Measurements from ENCODE around the gene NLGN4X. TPM values are rescaled to one million over a fixed set of nuclear protein-coding genes. Genes with fewer than 3 reads are reported as not detected.
A peak's percentile ranks its signal among the peaks of the same experiment; 100 is the strongest.

The NLGN4X gene
- total RNA-seq, 1 donor from 2014 or later: 4.5 TPM

GRCh38 chrX:6004529-6004928 is 224.1 kb downstream of the NLGN4X start:
- H3K9me3 ChIP-seq (replicated peaks): no peaks in the 10 kb centered on the region
- no peak for DNase-seq
- intact Hi-C loops (cut with micrococcal nuclease): no loop called here
- H3K4me3 ChIP-seq: no peak overlapping the region
- no peaks in the 10 kb centered on the region for H3K27me3 ChIP-seq (ENCODE audit: low read depth)
- H3K4me1 ChIP-seq: no peaks in the 10 kb centered on the region
- H3K36me3 ChIP-seq: no peaks in the 10 kb centered on the region
- TF ChIP-seq CTCF (IDR thresholded peaks at IDR 0.05; ENCODE audit: borderline replicate concordance): no peak
- H3K27ac ChIP-seq (replicated peaks): peak overlapping the region; percentile 68

- no peaks in the 10 kb centered on the region for H3K27me3 ChIP-seq (ENCODE audit: low read depth)
- no peaks in the 10 kb centered on the region for H3K4me1 ChIP-seq
- no peaks in the 10 kb centered on the region for H3K36me3 ChIP-seq
- no peaks in the 10 kb centered on the region for H3K9me3 ChIP-seq (replicated peaks)
- no peak overlapping the region for H3K4me3 ChIP-seq
- no peak for DNase-seq
- TF ChIP-seq CTCF (IDR thresholded peaks at IDR 0.05; ENCODE audit: borderline replicate concordance): no peak
- intact Hi-C loops (cut with micrococcal nuclease): no loop called here
- H3K27ac ChIP-seq (replicated peaks): peak overlapping the region; percentile 68
Observed at GRCh38 chrX:6002056-6002455, 226.6 kb downstream of the NLGN4X start.

- intact Hi-C loops (cut with micrococcal nuclease): no loop called here
- no peaks in the 10 kb centered on the region for H3K27me3 ChIP-seq (ENCODE audit: low read depth)
Observed at GRCh38 chrX:5998901-5999300, 229.8 kb downstream of the NLGN4X start.

GRCh38 chrX:5998456-5998855 is 230.2 kb downstream of the NLGN4X start:
- DNase-seq: no peak
- Histone ChIP-seq H3K36me3 (no peaks in the 10 kb centered on the region), H3K4me3 (no peak overlapping the region), H3K4me1 (no peaks in the 10 kb centered on the region), H3K27ac (replicated peaks) (no peak overlapping the region), H3K27me3 (ENCODE audit: low read depth) (no peaks in the 10 kb centered on the region), H3K9me3 (replicated peaks) (no peaks in the 10 kb centered on the region)
- TF ChIP-seq CTCF (IDR thresholded peaks at IDR 0.05; ENCODE audit: borderline replicate concordance): no peak
- intact Hi-C loops (cut with micrococcal nuclease): no loop called here

More at GRCh38 chrX:5998901-5999300, 229.8 kb downstream of the NLGN4X start:
- no peaks in the 10 kb centered on the region for H3K36me3 ChIP-seq
- TF ChIP-seq CTCF (IDR thresholded peaks at IDR 0.05; ENCODE audit: borderline replicate concordance): no peak
- H3K4me3 ChIP-seq: no peak overlapping the region
- H3K27ac ChIP-seq (replicated peaks): no peak overlapping the region
- no peaks in the 10 kb centered on the region for H3K4me1 ChIP-seq
- DNase-seq: no peak
- H3K9me3 ChIP-seq (replicated peaks): no peaks in the 10 kb centered on the region

GRCh38 chrX:5991393-5991792 is 237.3 kb downstream of the NLGN4X start:
- Histone ChIP-seq H3K4me3 (no peak overlapping the region), H3K27me3 (ENCODE audit: low read depth) (no peaks in the 10 kb centered on the region), H3K9me3 (replicated peaks) (no peaks in the 10 kb centered on the region), H3K27ac (replicated peaks) (no peak overlapping the region), H3K36me3 (no peaks in the 10 kb centered on the region), H3K4me1 (no peaks in the 10 kb centered on the region)
- TF ChIP-seq CTCF (IDR thresholded peaks at IDR 0.05; ENCODE audit: borderline replicate concordance): no peak
- no peak for DNase-seq
- intact Hi-C loops (cut with micrococcal nuclease): no loop called here

GRCh38 chrX:5979338-5979737 is 249.3 kb downstream of the NLGN4X start:
- H3K27me3 ChIP-seq (ENCODE audit: low read depth): no peaks in the 10 kb centered on the region
- no peak for TF ChIP-seq CTCF (IDR thresholded peaks at IDR 0.05; ENCODE audit: borderline replicate concordance)
- no peak for DNase-seq
- no peak overlapping the region for H3K27ac ChIP-seq (replicated peaks)
- peaks cover 2% of the 10 kb centered on the region for H3K9me3 ChIP-seq (replicated peaks)
- H3K36me3 ChIP-seq: no peaks in the 10 kb centered on the region
- H3K4me3 ChIP-seq: no peak overlapping the region
- intact Hi-C loops (cut with micrococcal nuclease): no loop called here
- H3K4me1 ChIP-seq: no peaks in the 10 kb centered on the region
